Femur (tissue), 1 donor: ENCODE measurements around the gene SRRM2.
"Not testable (repeated sequence)": the region's sequence is repeated elsewhere in the genome, so short reads cannot be mapped to it uniquely, and the experiment has no call there.

Experiments
- DNase-seq: peaks from one replicate; pipeline ENCODE4 v3.0.0-alpha.2; 2017

The SRRM2 gene

DNA sequence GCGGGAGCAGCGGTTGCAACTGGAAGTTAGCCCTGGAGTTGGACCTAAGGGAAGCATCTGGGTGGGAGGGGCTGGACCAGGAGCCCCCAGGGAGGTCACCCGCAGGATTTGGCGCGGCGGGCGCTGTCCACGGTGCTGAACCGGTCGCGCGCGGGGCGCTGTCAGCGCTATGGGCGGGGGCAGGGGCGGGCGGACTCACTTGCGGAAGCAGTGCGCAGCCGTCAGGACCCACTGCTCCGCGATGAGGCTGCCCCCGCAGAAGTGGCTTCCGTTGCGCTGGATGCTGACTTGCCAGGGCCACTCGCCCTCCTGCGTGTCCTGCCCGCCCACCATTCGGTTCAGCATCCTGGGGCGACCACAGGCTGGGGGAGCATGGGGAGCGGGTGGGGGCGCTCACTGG is 36.9 kb upstream of the SRRM2 start:
- peak; percentile 86 for DNase-seq

GRCh38 chr16:2715966-2716885 is 36.2 kb upstream of the SRRM2 start:
- DNase-seq = no peak

DNA sequence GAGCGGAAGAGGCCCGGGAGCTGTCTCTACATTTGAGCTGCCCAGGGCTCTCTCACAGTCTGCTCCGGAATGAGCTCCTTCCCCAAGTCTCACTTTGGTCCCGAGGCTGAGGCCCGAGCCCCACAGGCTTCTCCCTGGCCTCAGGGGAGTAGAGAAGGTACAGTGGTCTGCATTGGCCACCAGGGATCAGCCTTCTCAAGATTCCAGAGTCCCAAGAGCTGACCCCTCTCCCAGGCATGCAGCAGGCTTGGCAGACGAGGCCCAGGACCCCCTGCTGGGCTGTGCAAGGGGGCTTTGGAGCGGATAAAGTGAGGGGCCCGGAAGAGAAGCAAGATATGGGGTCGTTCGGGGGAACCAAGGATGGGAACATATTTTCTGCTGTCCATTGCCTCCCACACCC is 35.5 kb upstream of the SRRM2 start:
- no peak for DNase-seq

DNA sequence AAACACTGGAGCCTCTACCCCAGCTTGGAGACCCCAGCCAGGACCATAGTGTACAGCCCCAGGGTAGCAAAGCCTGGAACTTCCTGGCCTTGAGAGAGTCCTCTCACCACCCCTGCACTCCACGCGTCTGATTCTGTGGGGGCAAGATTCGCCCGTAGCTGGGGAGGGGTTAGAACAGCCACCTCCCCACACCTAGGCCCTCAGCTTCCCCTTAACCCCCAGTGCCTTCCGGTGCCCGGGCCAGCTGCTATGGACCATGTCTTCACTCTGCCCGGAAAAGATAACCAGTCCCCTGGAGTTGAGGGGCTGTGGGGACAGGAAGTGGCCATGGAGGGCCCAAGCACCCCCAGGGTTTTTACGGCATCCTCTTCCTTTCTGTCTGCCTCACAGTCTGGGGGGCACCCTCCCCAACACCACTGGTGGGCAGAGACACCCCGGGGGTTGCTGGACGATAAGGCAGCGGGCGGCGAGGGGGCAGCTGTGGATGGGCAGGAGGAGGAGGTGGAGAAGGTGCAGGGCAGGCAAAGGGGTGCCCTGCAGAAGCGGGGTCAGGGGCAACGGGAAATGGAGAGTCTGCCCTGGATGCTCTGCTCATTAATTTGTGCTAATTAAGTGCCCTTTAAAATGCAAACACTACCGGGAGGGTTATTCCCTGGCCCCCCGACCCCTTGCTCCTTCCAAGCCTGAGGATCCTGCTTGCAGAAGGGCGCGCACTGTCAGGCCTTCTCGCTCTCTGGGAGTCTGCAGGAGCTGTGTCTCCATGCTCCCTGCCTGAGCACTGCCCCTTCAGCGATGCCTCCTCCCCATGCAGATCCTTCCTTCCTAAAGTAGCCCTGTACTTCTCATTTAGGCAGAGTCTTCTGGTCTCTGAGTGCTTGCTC is 34.8 kb upstream of the SRRM2 start:
- no peak for DNase-seq

GRCh38 chr16:2719328-2720063 is 32.9 kb upstream of the SRRM2 start:
- DNase-seq = no peak

- no peak for DNase-seq
These were observed 32.4 kb upstream of the SRRM2 start, which contains the start of gene PRSS27 for GRCh38 chr16:2720064-2720457. PRSS27 (minus strand) TSS chr16:2720224; CDS start chr16:2720160, 64 bp downstream.

- peak; percentile 88 for DNase-seq
These were observed 31.5 kb upstream of the SRRM2 start for GRCh38 chr16:2720719-2721633.

- DNase-seq = not testable (repeated sequence)
These were observed 30.7 kb upstream of the SRRM2 start for GRCh38 chr16:2721634-2722173.

DNA sequence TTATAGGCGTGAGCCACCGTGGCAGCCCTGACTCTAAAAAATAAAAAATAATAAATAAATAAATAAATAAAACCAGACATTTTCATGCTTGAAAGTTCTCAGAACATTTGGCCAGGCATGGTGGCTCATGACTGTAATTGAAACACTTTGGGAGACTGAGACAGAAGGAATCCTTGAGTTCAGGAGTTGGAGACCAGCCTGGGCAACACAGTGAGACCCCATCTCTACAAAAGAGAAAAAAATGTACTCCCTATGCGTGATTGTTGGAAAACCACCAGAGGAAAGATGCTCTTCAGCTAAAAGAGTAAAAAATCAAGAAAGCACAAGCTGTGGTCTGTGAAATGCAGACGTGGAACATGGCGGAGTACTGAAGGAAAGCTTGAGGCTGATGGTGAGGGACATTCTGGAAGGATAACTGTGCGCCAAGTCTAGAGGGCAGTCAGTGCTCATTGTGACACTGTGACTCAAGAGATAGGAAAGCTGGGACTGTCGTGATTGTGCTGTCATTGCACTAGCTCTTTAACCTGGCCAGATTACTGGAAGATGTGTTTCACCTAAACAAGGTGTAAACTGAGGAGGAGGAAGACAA is 28.3 kb upstream of the SRRM2 start:
- DNase-seq = no peak

GRCh38 chr16:2724816-2725348 is 27.6 kb upstream of the SRRM2 start:
- DNase-seq = no peak

GRCh38 chr16:2726923-2727322 is 25.5 kb upstream of the SRRM2 start:
- no peak for DNase-seq

GRCh38 chr16:2728034-2728433 is 24.4 kb upstream of the SRRM2 start:
- DNase-seq = no peak

DNA sequence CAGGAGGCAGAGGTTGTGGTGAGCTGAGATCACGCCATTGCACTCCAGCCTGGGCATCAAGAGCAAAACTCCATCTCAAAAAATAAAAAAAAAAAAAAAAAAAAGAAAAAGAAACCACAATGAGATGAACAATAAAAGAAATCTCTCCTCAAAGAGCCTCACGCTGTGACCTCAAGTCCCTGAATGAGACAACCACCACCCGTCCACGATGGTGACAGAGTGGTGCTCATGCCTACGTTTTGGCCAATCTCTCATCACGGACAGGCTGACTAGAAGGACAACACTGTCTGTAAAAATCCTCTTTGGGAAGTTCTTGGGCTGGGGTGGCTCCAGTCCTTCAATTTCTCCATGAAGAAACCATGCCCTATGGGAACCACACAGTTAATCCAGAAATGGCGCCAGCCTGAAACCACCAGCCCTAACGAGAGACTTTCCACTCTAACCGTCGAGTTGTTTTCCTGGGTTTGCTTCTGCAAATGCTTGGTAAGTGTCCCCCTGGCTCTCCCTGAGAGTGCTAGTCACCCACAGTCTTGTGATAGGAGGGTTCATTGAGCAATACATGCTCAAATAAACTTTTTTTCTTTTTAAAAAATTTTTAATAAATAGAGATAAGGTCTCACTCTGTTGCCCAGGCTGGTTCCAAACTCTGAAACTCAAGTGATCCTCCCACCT is 17.5 kb upstream of the SRRM2 start:
- no peak for DNase-seq

DNA sequence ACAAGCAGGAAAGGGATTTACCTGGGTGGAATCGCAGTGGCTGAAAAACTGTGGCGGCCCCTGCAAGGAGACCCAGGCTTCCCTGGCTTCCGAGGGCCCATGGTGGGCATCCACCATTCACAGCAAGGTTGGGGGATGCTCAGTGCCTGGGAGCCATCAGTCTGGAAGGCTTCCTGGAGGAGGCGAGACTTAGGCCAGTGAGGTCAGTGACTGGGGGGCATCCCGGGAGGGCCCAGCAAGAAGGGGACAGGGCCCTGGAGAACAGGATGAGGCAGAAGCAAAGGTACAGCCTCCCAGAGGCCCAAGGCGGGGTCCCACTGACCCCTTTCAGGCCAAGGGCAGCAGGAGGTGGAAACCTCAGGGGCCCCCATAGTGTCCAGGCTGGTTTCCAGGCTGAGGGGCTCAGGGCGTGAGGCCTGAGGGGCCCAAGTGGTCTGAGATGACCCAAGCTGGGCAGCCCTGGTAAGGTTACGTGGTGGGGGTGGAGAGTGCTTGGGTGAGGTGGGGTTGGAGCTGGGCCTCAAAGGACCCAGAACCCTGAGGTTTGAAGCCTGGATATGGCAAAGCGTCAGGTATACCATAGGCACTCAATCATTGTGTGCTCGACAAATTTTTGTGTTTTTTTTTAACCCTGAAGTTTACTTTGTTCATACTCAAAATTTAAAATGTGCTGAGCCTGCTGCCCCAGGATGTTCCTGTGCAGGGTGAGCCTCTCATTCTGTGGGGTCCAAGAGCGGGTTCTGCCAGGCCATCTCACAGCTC is 15.8 kb upstream of the SRRM2 start:
- no peak for DNase-seq

- no peak for DNase-seq
These were observed 15.2 kb upstream of the SRRM2 start for GRCh38 chr16:2737238-2737605.

DNA sequence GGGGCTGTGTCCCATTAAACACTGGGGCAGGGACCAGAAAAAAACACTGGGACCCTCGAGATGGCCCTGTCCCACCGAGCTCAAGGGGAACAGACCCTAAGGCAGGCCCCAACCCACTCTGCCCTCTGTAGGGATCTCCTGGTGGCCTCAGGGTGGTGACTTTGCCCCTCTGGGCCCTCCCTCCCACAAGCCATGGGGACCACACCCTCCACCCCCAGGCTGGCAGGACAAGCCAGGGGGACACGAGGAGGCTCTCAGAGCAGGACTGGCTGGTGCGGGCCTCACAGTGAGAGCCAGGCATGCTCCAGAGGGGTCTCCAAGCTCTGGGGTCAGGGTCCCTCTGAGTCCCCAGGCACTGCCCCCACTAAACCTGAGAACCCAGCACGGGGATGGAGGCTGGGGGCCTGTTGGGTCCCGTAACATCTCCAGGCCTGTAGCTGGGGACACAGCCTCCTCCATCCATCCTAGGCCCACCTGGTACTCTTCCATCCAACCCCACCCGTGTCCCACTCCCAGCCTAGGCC is 14.5 kb upstream of the SRRM2 start:
- DNase-seq = no peak

GRCh38 chr16:2738615-2739014 is 13.8 kb upstream of the SRRM2 start:
- DNase-seq = no peak

- no peak for DNase-seq
These were observed 12.6 kb upstream of the SRRM2 start for GRCh38 chr16:2739625-2740430.
